ENCODE measurements around the gene ZKSCAN3. TPM values are rescaled to one million over a fixed set of nuclear protein-coding genes. Genes with fewer than 3 reads are reported as not detected.

Gene ZKSCAN3
- polyA plus RNA-seq, 1 donor (not counting 4 experiments of a cell fraction or from before 2014, with no cell fraction given), result 3.1 TPM

DNA sequence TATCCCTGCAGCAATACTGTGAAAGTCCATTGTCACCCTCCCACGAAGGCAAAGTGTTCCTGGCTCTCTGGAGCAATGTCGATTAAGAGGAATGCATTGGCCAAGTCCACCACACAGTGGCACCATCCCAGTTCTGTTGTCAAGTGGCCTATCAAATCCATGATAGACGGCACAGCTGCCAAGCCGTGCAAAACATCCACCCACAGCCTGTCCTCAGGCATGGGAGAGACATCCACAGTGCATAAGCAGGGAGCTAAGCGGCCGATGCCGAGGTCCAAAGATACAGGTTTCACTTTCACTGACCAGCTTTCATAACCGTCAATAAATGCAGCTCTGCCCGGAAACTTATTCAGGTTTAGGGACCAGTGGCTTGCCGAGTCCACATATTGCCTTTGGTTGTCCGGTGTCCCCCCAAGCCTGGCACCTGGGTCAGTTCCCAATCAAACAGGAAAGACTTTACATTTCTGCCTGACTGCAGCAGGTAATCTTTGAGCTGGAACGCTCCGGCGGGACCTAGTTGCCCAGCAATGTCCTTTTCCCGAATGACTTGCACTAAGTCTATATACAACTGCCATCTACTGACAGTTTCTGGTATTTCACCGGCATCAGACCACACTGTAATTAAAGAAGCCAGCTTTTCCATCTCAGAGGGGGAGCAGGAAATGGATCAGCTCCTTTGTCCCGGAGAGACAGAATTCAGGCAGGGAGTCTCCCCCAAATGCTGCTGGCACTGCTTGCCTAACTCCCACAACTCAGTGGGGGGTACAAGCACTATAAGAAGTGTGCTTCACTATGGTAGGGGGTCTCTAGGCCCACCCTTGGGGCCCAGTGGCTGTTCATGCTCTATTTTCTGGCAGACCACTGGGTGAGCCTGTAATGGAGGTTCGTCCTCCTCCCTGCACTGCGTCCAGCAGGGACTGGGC lies 6.3 kb downstream of the ZKSCAN3 start:
- H3K4me2 ChIP-seq (ENCODE audit: control insufficient read depth, extremely low read depth, insufficient read depth, low read depth, low read length), result peak overlapping the region; percentile 98
- H3K79me2 ChIP-seq (ENCODE audit: control insufficient read depth, insufficient read depth, low read length), result peaks cover 26% of the 10 kb centered on the region
- peak; percentile 45 for DNase-seq (ENCODE audit: low read depth, low spot score)
- H3K36me3 ChIP-seq (ENCODE audit: control insufficient read depth in 2 of 2, extremely low read depth in 1 of 2, insufficient read depth in 2 of 2, low read length in 2 of 2), result no peaks in the 10 kb centered on the region
- H3K9me3 ChIP-seq (ENCODE audit: control insufficient read depth, low read depth, low read length), result no peaks in the 10 kb centered on the region
- peaks cover 3% of the 10 kb centered on the region for H3K9me1 ChIP-seq (ENCODE audit: control insufficient read depth, extremely low read depth, insufficient read depth, low read length)
- H3K27ac ChIP-seq (ENCODE audit: control insufficient read depth, insufficient read depth, low read length), result peak overlapping the region; percentile 77
- TF ChIP-seq, protein P1, sequence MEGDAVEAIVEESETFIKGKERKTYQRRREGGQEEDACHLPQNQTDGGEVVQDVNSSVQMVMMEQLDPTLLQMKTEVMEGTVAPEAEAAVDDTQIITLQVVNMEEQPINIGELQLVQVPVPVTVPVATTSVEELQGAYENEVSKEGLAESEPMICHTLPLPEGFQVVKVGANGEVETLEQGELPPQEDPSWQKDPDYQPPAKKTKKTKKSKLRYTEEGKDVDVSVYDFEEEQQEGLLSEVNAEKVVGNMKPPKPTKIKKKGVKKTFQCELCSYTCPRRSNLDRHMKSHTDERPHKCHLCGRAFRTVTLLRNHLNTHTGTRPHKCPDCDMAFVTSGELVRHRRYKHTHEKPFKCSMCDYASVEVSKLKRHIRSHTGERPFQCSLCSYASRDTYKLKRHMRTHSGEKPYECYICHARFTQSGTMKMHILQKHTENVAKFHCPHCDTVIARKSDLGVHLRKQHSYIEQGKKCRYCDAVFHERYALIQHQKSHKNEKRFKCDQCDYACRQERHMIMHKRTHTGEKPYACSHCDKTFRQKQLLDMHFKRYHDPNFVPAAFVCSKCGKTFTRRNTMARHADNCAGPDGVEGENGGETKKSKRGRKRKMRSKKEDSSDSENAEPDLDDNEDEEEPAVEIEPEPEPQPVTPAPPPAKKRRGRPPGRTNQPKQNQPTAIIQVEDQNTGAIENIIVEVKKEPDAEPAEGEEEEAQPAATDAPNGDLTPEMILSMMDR (optimal IDR thresholded peaks at IDR 0.05 in 1 of 3, IDR thresholded peaks at IDR 0.05 in 1 of 3, conservative IDR thresholded peaks at IDR 0.05 in 1 of 3; ENCODE audit: extremely low read depth in 1 of 3, insufficient read depth in 2 of 3, low read length in 3 of 3), result peak; percentile 61 to 82 (median 62)
- no peak for TF ChIP-seq EZH2 (IDR thresholded peaks at IDR 0.05; ENCODE audit: low read length)
- peak overlapping the region; percentile 86 for H2AFZ ChIP-seq (ENCODE audit: control insufficient read depth, low read length)
- peaks cover 30% of the 10 kb centered on the region for H3K4me1 ChIP-seq (ENCODE audit: control insufficient read depth, extremely low read depth, insufficient read depth, low read length)
- dilution Hi-C loops (cut with MboI; ENCODE audit: extremely low pct_ligation_motif_present, low sequenced_read_pairs), result no loop called here
- H3K27me3 ChIP-seq (ENCODE audit: control insufficient read depth, extremely low read depth, insufficient read depth, low read length), result no peaks in the 10 kb centered on the region
- FAIRE-seq, result peak; percentile 84
- peak overlapping the region; percentile 35 to 83 (median 80) for H3K4me3 ChIP-seq (ENCODE audit: control insufficient read depth in 2 of 3, extremely low read depth in 1 of 3, insufficient read depth in 2 of 3, low read depth in 1 of 3, low read length in 3 of 3)
- H3K9ac ChIP-seq (ENCODE audit: control insufficient read depth, extremely low read depth, insufficient read depth, low read length), result peak overlapping the region; percentile 79
- H4K20me1 ChIP-seq (ENCODE audit: control insufficient read depth, extremely low read depth, insufficient read depth, low read length), result no peaks in the 10 kb centered on the region

DNA sequence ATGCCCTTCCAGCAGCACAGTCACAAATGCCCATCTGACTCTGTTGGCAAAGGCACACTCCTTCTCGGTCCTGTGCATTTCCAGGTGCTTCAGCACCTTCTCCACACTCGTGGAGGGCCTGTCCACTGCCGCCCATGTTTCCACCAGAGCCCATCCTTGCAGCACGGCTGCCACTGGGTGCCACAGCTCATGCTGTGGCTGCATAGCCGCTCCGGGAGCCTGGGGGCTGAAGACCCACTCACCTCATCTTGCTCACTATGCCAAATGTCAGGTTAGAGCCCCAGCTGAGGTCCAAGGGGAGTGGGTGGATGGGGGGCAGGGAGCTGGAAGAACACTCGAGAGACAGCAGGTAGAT lies 6.9 kb downstream of the ZKSCAN3 start:
- Histone ChIP-seq H3K4me2 (ENCODE audit: control insufficient read depth, extremely low read depth, insufficient read depth, low read depth, low read length) (peak overlapping the region; percentile 98), H2AFZ (ENCODE audit: control insufficient read depth, low read length) (peak overlapping the region; percentile 62), H3K4me1 (ENCODE audit: control insufficient read depth, extremely low read depth, insufficient read depth, low read length) (peaks cover 30% of the 10 kb centered on the region), H3K27ac (ENCODE audit: control insufficient read depth, insufficient read depth, low read length) (peak overlapping the region; percentile 77), H3K9me3 (ENCODE audit: control insufficient read depth, low read depth, low read length) (no peaks in the 10 kb centered on the region), H3K27me3 (ENCODE audit: control insufficient read depth, extremely low read depth, insufficient read depth, low read length) (no peaks in the 10 kb centered on the region), H3K9ac (ENCODE audit: control insufficient read depth, extremely low read depth, insufficient read depth, low read length) (peak overlapping the region; percentile 79), H3K36me3 (ENCODE audit: control insufficient read depth in 2 of 2, extremely low read depth in 1 of 2, insufficient read depth in 2 of 2, low read length in 2 of 2) (no peaks in the 10 kb centered on the region), H3K4me3 (ENCODE audit: control insufficient read depth in 2 of 3, extremely low read depth in 1 of 3, insufficient read depth in 2 of 3, low read depth in 1 of 3, low read length in 3 of 3) (peak overlapping the region in 1 of 3 experiments; percentile 83), H3K79me2 (ENCODE audit: control insufficient read depth, insufficient read depth, low read length) (peaks cover 19% of the 10 kb centered on the region), H3K9me1 (ENCODE audit: control insufficient read depth, extremely low read depth, insufficient read depth, low read length) (peaks cover 3% of the 10 kb centered on the region), H4K20me1 (ENCODE audit: control insufficient read depth, extremely low read depth, insufficient read depth, low read length) (no peaks in the 10 kb centered on the region)
- dilution Hi-C loops (cut with MboI; ENCODE audit: extremely low pct_ligation_motif_present, low sequenced_read_pairs), result no loop called here
- no peak for FAIRE-seq
- DNase-seq (ENCODE audit: low read depth, low spot score), result no peak
- TF ChIP-seq, protein P1 (optimal IDR thresholded peaks at IDR 0.05 in 1 of 3, IDR thresholded peaks at IDR 0.05 in 1 of 3, conservative IDR thresholded peaks at IDR 0.05 in 1 of 3; ENCODE audit: extremely low read depth in 1 of 3, insufficient read depth in 2 of 3, low read length in 3 of 3), result no peak
- no peak for TF ChIP-seq EZH2 (IDR thresholded peaks at IDR 0.05; ENCODE audit: low read length)

Data from keratinocyte (primary cell).